ENCODE measurements around the gene HIPK2.

Gene HIPK2

GRCh38 chr7:139576179-139576973 is 201.4 kb downstream of the HIPK2 start:
- no peak overlapping the region for H3K27ac ChIP-seq
- no peak for DNase-seq (ENCODE audit: low read depth, low spot score)

- no peak for DNase-seq (ENCODE audit: low read depth, low spot score)
- H3K27ac ChIP-seq = no peak overlapping the region
Observed at GRCh38 chr7:139575338-139575680, 202.5 kb downstream of the HIPK2 start.

DNA sequence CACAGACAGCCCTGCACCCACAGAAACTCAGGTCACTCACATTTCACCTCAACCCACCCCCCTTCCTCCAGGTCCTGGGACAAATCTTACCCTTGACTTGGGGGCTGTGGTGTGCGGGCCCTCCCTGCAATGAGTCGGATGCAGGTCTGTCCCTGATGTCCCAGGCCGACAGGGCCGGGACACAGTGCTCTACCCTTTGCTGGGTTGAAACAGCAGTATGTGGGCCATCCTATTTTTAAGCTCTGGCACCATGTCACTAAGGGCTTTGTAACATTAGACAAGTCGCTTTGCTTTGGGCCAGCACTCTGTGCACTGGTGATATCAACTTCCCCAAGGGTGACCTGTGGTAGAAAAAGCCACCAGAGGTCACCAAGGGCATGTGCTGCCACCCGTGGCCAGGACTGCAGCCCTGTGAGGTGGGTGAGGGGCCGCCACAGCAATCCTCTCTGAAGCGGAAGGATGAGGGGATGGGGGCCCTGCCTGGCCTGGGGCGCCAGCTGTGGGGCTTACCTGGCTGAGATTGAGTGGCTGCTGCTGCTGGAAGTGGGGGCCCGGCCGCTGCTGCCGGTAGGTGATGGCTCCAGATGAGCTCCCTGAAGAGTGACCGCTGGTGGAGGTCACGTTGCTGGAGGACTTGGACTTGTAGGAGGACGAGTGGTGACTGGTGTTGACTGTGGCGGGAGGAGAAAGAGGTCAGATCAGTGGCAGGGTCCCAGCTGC is 203.0 kb downstream of the HIPK2 start:
- H3K27ac ChIP-seq = no peak overlapping the region
- DNase-seq (ENCODE audit: low read depth, low spot score) = no peak

DNA sequence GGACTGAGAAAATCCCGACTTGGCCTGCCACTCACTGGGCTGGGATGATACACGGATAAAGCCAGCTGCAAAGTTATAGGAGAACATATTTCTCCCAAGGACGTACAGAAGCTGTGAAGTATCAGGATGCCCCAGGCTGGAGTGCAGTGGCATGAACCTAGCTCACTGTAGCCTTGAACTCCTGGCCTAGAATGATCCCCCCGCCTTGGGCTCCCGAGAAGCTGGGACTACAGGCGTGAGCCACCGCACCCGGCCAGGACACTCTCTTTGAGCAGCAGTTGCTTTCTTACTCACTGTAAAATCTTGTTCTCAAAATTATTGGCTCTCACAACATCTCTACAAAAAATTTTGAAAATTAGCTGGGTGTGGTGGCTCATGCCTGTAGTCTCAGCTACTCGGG is 203.9 kb downstream of the HIPK2 start:
- no peak for DNase-seq (ENCODE audit: low read depth, low spot score)
- H3K27ac ChIP-seq = no peak overlapping the region

DNA sequence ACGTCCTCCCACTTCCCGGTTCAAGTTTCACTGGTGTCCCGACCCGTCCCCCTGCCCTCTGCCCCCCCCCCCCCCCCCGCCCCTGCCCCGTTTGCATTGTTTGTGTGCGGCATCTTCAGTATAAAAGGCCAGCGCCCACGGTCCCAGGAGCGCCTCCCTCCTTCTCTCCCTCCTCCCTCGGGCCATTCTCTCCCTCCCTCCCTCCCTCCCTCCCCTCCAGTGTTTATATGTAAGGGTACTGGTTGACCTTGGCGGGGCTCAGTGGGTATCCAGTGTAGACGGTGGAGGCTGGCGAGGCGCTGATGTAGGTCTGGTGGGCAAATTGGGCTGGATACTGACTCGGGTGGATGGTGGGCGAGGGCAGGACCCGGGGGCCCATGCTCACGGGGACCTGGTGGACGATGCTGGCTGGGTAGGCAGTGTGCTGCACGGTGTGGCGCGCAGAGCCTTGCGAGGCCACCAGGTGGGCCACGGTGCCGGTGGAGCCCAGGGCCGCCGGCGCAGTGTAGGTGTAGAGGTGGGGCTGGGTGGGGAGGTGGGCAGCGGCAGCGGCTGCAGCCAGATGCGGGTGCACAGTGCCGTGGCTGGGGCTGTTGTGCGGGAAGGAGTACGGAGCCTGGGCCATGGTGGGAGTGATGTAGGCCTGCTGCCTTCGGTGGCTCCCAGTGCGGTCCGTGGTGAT is 205.0 kb downstream of the HIPK2 start:
- no peak overlapping the region for H3K27ac ChIP-seq
- DNase-seq (ENCODE audit: low read depth, low spot score) = no peak

- no peak for DNase-seq (ENCODE audit: low read depth, low spot score)
- H3K27ac ChIP-seq = no peak overlapping the region
Observed at GRCh38 chr7:139572071-139572470, 205.7 kb downstream of the HIPK2 start.

GRCh38 chr7:139571651-139572050 is 206.1 kb downstream of the HIPK2 start:
- DNase-seq (ENCODE audit: low read depth, low spot score) = no peak
- no peak overlapping the region for H3K27ac ChIP-seq

GRCh38 chr7:139571190-139571589 is 206.6 kb downstream of the HIPK2 start:
- no peak for DNase-seq (ENCODE audit: low read depth, low spot score)
- H3K27ac ChIP-seq = no peak overlapping the region

- H3K27ac ChIP-seq = no peak overlapping the region
- DNase-seq (ENCODE audit: low read depth, low spot score) = no peak
Observed at GRCh38 chr7:139570626-139571025, 207.2 kb downstream of the HIPK2 start.

DNA sequence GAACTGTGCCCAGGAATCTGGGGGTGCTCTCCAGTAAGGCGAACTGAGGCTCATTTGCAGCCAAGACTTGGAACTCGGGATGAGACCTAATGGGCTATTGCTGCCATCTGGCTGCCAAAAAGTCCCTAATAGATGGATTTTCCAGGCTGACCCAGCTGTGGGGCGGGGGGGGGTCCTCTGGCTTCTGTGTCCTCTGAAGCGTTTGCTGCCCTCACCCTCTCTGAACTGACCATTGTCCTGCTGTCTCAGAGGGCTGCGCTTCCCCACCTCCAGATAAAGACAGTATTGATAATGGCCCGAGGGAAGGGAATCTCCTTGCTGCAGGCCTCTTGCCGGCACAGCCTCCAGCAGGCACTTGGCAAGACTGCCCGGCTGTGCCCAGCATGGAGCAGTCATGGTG is 207.7 kb downstream of the HIPK2 start:
- no peak overlapping the region for H3K27ac ChIP-seq
- no peak for DNase-seq (ENCODE audit: low read depth, low spot score)

- H3K27ac ChIP-seq = no peak overlapping the region
- DNase-seq (ENCODE audit: low read depth, low spot score) = no peak
Observed at GRCh38 chr7:139568813-139569490, 208.8 kb downstream of the HIPK2 start.

GRCh38 chr7:139568346-139568675 is 209.5 kb downstream of the HIPK2 start:
- DNase-seq (ENCODE audit: low read depth, low spot score) = no peak
- H3K27ac ChIP-seq = no peak overlapping the region

DNA sequence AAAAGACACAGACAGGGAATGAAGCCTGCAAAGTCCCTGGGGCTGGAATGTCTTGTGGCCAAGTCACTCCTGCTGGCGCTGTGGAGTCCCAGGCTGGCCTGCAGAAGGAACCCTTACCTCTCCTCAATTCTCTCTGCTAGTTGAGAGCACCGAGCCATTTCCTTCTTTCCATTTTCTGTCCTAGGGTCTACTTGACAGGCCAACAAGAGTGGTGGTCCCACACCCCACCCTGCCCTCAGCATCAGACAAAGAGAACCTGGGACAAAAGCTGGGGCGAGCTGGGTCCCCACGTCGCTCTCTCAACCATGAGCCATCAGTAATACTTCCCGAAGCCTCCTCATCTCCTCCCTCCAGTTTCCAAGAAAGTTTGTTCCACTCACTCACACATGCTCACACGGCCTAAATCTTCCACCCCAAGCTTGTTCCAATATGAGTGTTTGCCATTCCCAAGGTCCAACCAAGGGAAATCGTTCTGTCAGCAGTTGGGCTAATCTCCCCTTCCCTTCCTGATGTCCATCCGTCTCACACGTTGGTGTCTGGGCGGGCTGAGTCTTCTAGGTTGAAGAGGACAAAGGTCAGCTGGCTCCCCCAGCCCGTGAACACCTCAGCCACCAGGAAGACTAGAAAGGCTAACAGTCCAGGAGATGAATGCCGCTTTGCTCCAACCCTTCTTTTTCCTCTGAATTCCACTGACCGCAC is 210.0 kb downstream of the HIPK2 start:
- H3K27ac ChIP-seq = no peak overlapping the region
- no peak for DNase-seq (ENCODE audit: low read depth, low spot score)

DNA sequence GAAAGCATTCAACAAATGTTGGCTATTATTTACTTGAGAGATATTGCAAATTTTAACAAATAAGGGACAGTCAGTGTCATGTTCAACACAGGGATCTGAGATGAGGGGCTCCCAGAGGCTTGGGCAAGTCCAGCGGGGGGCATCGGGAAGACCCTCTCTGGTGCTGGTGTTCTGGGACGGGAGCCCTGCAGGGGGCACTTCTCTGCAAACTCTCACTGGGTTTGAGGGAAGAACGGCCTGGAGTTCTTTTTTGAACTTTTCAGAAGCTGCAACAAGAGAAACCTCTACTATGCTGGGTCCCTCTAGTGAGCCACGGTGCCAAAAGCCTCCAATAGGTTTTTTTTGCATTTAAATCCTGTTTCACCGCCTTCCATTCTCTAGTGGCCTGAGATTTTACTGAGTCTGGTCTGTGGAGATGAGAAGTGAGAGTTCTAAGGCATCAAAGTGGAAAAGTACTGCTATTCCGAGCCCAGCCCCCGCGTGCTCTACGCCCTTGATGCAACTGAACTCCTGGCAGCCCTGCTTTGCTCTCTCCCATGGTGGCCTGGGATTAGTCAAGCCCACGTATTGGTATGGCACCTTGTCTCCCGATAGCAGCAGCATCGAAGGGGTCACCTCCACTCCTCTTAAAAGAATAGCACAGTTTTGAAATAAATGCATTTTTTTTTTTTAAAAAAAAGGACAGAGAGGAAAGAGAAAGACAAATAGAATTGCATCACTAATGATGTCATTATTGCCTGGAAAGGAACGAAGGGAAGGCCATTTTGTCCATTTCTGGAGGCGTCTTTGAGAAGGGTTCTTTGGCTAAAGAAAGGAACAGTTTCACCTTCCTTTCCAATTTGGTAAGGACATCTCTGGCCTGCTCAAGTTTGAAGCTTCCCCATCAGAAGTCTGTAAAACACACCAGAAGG is 210.8 kb downstream of the HIPK2 start:
- no peak overlapping the region for H3K27ac ChIP-seq
- DNase-seq (ENCODE audit: low read depth, low spot score) = no peak

GRCh38 chr7:139566075-139566474 is 211.7 kb downstream of the HIPK2 start:
- no peak for DNase-seq (ENCODE audit: low read depth, low spot score)
- no peak overlapping the region for H3K27ac ChIP-seq

GRCh38 chr7:139563856-139564255 is 213.9 kb downstream of the HIPK2 start:
- H3K27ac ChIP-seq = no peak overlapping the region
- no peak for DNase-seq (ENCODE audit: low read depth, low spot score)

GRCh38 chr7:139562961-139563565 is 214.7 kb downstream of the HIPK2 start:
- no peak for DNase-seq (ENCODE audit: low read depth, low spot score)
- H3K27ac ChIP-seq = no peak overlapping the region

DNA sequence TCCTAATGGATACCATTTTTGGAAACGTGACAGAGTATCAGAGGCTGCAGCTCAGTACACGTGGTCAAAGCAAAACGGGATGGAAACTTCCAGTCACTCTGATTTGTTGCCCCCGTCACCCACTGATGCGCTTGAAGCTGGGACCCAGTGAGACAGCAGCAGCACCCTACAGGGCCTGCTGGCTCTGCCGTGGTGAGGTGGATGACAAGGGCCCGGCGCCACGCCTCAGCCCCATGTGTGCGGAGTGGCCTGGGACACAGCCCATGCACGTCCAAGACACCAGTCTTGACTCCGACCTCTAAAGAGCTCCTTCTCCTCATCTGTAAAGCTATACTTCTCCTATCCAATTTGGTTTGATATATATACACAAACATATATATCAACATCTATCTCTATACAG is 215.3 kb downstream of the HIPK2 start:
- DNase-seq (ENCODE audit: low read depth, low spot score) = no peak
- H3K27ac ChIP-seq = no peak overlapping the region

- DNase-seq (ENCODE audit: low read depth, low spot score) = no peak
- no peak overlapping the region for H3K27ac ChIP-seq
Observed at GRCh38 chr7:139560678-139561077, 217.1 kb downstream of the HIPK2 start.
